Gastrocnemius medialis (tissue), 4 donors: ENCODE data around the gene NPTN. TPM values are rescaled to one million over a fixed set of nuclear protein-coding genes. Genes with fewer than 3 reads are reported as not detected.

ENCODE experiments used
- ATAC-seq, 2 donors: fragments of 150-250 bp; one replicate each; pipeline ENCODE4 v1.9.1; 2016
- DNase-seq, 2 donors: peaks; one replicate each; pipeline ENCODE4 v3.0.0-alpha.2; 2019
- H3K27ac ChIP-seq, 4 donors: fragments of 200-600 bp; sonication (generic); 1 replicate in 1 of 4; 2 replicates in 3 of 4; pipeline ENCODE4 v1.5.1; 2016 to 2018; ENCODE audit warnings: mild to moderate bottlenecking in 2 of 4, moderate library complexity in 1 of 4
- H3K27me3 ChIP-seq, 3 donors: fragments of 200-600 bp; sonication (generic) in 2 of 3; 1 replicate in 1 of 3; 2 replicates in 2 of 3; pipeline versions ENCODE4 v1.5.1 to v1.6.0; 2016 to 2019; ENCODE audit warnings: mild to moderate bottlenecking in 1 of 3, moderate library complexity in 1 of 3
- H3K36me3 ChIP-seq, 2 donors: fragments of 200-600 bp; sonication (generic) in 1 of 2; one replicate each; pipeline ENCODE4 v1.5.1; 2017 to 2018
- H3K4me1 ChIP-seq, 2 donors: fragments of 200-600 bp; sonication (generic) in 1 of 2; one replicate each; pipeline ENCODE4 v1.5.1; 2016 to 2017; ENCODE audit warnings: mild to moderate bottlenecking in 2 of 2
- H3K4me3 ChIP-seq, 4 donors: fragments of 200-600 bp; sonication (generic) in 3 of 4; 1 replicate in 1 of 4; 2 replicates in 3 of 4; pipeline ENCODE4 v1.5.1; 2016 to 2019; ENCODE audit warnings: mild to moderate bottlenecking in 2 of 4
- H3K9me3 ChIP-seq, 3 donors: fragments of 200-600 bp; sonication (generic) in 2 of 3; 1 replicate in 1 of 3; 2 replicates in 2 of 3; pipeline ENCODE4 v1.5.1; 2016 to 2019
- POLR2A ChIP-seq, 2 donors: fragments of 450-650 bp; IDR thresholded peaks; one replicate each; pipeline ENCODE4 v1.6.1; 2017; ENCODE audit warnings: antibody characterized with exemption in 2 of 2, mild to moderate bottlenecking in 2 of 2, moderate library complexity in 2 of 2
- in situ Hi-C, 4 donors: fragments of 200-750 bp; cut with MboI; loops; one replicate each; pipeline versions ENCODE4 v1.15.0 to v1.8.0; 2017; ENCODE audit warnings: low sequenced_read_pairs in 4 of 4
- intact Hi-C: fragments of 100-400 bp; cut with DNase I; formaldehyde crosslinking; loops from one replicate; pipeline ENCODE4 v1.15.1; 2023; ENCODE audit warnings: low total_unique reads
- total RNA-seq, 4 donors: library from RNA; depleted of rRNA; stranded (reverse); fragments of >200 nt; gene quantifications; one replicate each; pipeline versions ENCODE4 v1.1.0 to v1.2.3, GENCODE V29; 2016
- TF ChIP-seq, protein P1 (sequence below), 5 experiments: fragments of 450-650 bp in 3 of 5; fragments of 200-600 bp in 2 of 5; sonication (generic) in 2 of 5; IDR thresholded peaks in 4 of 5; conservative IDR thresholded peaks in 1 of 5; 1 replicate in 4 of 5; 2 replicates in 1 of 5; pipeline ENCODE4 v1.5.1; 2016 to 2019; ENCODE audit warnings: antibody characterized with exemption in 5 of 5, mild to moderate bottlenecking in 3 of 5, moderate library complexity in 3 of 5

Gene NPTN
- total RNA-seq, 4 donors from 2014 or later: 26.5 to 32.9 (median 29.7) TPM

- TF ChIP-seq, protein P1, sequence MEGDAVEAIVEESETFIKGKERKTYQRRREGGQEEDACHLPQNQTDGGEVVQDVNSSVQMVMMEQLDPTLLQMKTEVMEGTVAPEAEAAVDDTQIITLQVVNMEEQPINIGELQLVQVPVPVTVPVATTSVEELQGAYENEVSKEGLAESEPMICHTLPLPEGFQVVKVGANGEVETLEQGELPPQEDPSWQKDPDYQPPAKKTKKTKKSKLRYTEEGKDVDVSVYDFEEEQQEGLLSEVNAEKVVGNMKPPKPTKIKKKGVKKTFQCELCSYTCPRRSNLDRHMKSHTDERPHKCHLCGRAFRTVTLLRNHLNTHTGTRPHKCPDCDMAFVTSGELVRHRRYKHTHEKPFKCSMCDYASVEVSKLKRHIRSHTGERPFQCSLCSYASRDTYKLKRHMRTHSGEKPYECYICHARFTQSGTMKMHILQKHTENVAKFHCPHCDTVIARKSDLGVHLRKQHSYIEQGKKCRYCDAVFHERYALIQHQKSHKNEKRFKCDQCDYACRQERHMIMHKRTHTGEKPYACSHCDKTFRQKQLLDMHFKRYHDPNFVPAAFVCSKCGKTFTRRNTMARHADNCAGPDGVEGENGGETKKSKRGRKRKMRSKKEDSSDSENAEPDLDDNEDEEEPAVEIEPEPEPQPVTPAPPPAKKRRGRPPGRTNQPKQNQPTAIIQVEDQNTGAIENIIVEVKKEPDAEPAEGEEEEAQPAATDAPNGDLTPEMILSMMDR (IDR thresholded peaks at IDR 0.05 in 4 of 5, conservative IDR thresholded peaks at IDR 0.05 in 1 of 5): no peak
- TF ChIP-seq POLR2A (IDR thresholded peaks at IDR 0.05): no peak
- no peaks in the 10 kb centered on the region for H3K4me1 ChIP-seq
- no peaks in the 10 kb centered on the region for H3K9me3 ChIP-seq
- H3K36me3 ChIP-seq: no peaks in the 10 kb centered on the region
- intact Hi-C loops (no loop called here), in situ Hi-C loops (no loop called here)
- no peak for DNase-seq
- no peak for ATAC-seq
- H3K27me3 ChIP-seq: no peaks in the 10 kb centered on the region
- no peak overlapping the region for H3K27ac ChIP-seq
- no peak overlapping the region for H3K4me3 ChIP-seq
Observed at GRCh38 chr15:73538563-73539211, 94.5 kb downstream of the NPTN start.

DNA sequence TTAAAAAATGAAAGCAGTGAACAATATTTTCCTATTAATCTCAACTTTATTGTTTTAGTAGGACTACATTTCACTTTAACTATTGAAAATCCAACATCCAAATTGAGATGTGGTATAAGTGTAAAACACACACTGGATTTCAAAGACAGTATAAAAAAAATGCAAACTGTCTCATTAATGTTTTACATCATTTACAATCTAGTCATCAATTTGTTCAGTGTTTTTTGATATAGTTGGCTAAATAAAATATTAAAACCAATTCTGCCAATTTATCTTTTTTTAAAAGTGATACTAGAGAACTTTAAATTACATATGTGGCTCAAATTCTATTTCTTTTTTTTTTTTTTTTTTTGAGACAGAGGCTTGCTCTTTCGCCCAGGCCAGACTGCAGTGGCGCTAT, 95.1 kb downstream of the NPTN start:
- intact Hi-C loops (no loop called here), in situ Hi-C loops (no loop called here)
- TF ChIP-seq POLR2A (IDR thresholded peaks at IDR 0.05): no peak
- TF ChIP-seq, protein P1 (IDR thresholded peaks at IDR 0.05 in 4 of 5, conservative IDR thresholded peaks at IDR 0.05 in 1 of 5): no peak

GRCh38 chr15:73530649-73531048, 102.5 kb downstream of the NPTN start:
- in situ Hi-C loops: no loop called here
- TF ChIP-seq POLR2A (IDR thresholded peaks at IDR 0.05): no peak
- TF ChIP-seq, protein P1 (IDR thresholded peaks at IDR 0.05 in 4 of 5, conservative IDR thresholded peaks at IDR 0.05 in 1 of 5): no peak

More for the DNA sequence above, 95.1 kb downstream of the NPTN start:
- H3K4me3 ChIP-seq: no peak overlapping the region
- DNase-seq (no peak), ATAC-seq (no peak)
- no peak overlapping the region for H3K27ac ChIP-seq
- no peaks in the 10 kb centered on the region for H3K4me1 ChIP-seq
- H3K36me3 ChIP-seq: no peaks in the 10 kb centered on the region
- H3K9me3 ChIP-seq: no peaks in the 10 kb centered on the region
- no peaks in the 10 kb centered on the region for H3K27me3 ChIP-seq

DNA sequence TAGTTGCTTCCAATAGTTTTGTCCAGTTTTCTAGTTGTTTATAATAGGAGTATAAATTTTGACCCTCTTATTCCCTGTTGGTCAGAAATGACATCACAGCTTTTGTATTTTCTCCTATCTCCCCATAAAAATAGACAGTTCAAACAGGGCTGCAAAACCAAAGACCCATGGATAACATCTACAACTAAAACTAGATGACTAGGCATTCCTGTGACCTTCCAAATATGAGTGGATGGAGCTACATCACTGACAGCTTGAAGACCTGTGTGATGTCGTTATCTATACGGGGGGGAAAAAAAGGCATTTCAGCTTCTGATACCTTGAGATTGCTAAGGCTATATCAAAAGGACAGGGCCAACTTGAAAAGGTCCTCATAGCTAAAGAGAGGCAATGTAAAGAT, 105.6 kb downstream of the NPTN start:
- DNase-seq (no peak), ATAC-seq (no peak)
- intact Hi-C loops: no loop called here
- TF ChIP-seq, protein P1 (IDR thresholded peaks at IDR 0.05 in 4 of 5, conservative IDR thresholded peaks at IDR 0.05 in 1 of 5): no peak
- no peak for TF ChIP-seq POLR2A (IDR thresholded peaks at IDR 0.05)
- Histone ChIP-seq H3K4me3 (no peak overlapping the region), H3K27ac (no peak overlapping the region), H3K9me3 (no peaks in the 10 kb centered on the region), H3K27me3 (no peaks in the 10 kb centered on the region), H3K4me1 (no peaks in the 10 kb centered on the region), H3K36me3 (no peaks in the 10 kb centered on the region)
- in situ Hi-C loops: no loop called here

More at GRCh38 chr15:73530649-73531048, 102.5 kb downstream of the NPTN start:
- intact Hi-C loops: no loop called here
- Histone ChIP-seq H3K27ac (no peak overlapping the region), H3K27me3 (no peaks in the 10 kb centered on the region), H3K4me1 (no peaks in the 10 kb centered on the region), H3K4me3 (no peak overlapping the region), H3K9me3 (no peaks in the 10 kb centered on the region), H3K36me3 (no peaks in the 10 kb centered on the region)
- DNase-seq (no peak), ATAC-seq (no peak)

- TF ChIP-seq POLR2A (IDR thresholded peaks at IDR 0.05): no peak
- TF ChIP-seq, protein P1 (IDR thresholded peaks at IDR 0.05 in 4 of 5, conservative IDR thresholded peaks at IDR 0.05 in 1 of 5): no peak
- in situ Hi-C loops (no loop called here), intact Hi-C loops (no loop called here)
Observed at GRCh38 chr15:73524919-73525318, 108.3 kb downstream of the NPTN start.

More at GRCh38 chr15:73524919-73525318, 108.3 kb downstream of the NPTN start:
- ATAC-seq: no peak
- Histone ChIP-seq H3K4me3 (no peak overlapping the region), H3K27me3 (no peaks in the 10 kb centered on the region), H3K27ac (no peak overlapping the region), H3K4me1 (no peaks in the 10 kb centered on the region), H3K36me3 (no peaks in the 10 kb centered on the region), H3K9me3 (no peaks in the 10 kb centered on the region)
- DNase-seq: no peak
